Measurements from ENCODE around the gene NPR2.
A peak's percentile ranks its signal among the peaks of the same experiment; 100 is the strongest.

The NPR2 gene

GRCh38 chr9:35791297-35791921 lies at the start of gene NPR2:
NPR2 (plus strand) TSS chr9:35791591; CDS start chr9:35792409, 818 bp downstream.
- no peak for DNase-seq

GRCh38 chr9:35741740-35742139 lies 49.7 kb upstream of the NPR2 start:
- DNase-seq, result no peak

DNA sequence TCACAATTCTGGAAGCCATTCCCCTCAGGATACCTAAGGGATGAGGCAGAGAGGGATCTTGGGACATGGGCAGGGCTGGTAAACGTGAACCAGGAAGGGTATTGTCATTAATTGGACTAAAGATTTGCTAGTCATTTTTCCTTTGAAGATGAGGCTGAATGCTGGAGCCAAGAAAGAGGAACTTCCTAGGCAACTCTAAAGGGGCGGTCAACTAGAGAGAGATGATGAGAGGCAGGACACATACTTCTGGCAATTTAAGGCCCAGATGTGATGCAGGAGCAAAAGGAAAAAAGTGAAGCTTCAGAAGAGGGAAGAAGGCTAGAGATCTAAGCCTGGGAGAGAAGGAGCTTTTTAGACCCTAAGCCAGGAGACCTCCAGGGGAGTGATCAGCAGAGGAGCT lies 47.9 kb upstream of the NPR2 start:
- DNase-seq, result no peak

GRCh38 chr9:35743880-35744518 lies 47.4 kb upstream of the NPR2 start:
- DNase-seq, result no peak

- no peak for DNase-seq
Measured at GRCh38 chr9:35745569-35745968, 45.8 kb upstream of the NPR2 start.

GRCh38 chr9:35746583-35746982 lies 44.8 kb upstream of the NPR2 start:
- DNase-seq, result no peak

DNA sequence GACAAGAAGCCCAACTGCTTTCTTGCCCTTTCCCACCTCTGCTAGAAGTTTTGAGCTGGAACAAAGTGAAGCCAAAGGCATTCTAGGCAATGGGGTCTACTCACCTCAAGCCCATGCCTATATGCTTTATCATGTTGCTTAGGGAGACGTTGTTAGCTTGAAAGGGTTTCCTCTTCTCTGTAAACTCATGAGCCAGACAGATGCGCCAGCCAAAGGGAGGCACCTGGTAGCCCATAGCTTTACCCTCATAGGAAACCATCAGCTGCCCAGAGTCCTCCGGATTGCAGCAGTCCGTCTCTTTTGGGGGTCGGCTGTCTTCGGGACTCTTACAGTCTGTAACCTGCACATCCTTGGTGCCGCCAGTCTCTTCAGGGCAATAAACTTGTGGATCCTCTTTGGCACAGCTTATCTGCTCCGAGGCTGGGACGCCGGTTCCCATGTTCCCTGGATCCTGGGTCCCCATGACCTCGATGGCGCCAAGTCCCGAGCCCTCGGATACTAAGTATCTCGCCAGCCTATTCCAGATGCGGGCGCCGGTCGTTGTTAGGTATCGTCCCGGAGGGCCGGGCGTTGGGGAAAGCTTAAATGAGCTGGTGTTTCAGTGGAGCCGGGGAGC lies 43.0 kb upstream of the NPR2 start:
- DNase-seq, result no peak

GRCh38 chr9:35748858-35749514 lies 42.4 kb upstream of the NPR2 start, which contains the start of the genes GBA2 and RGP1:
GBA2 (minus strand) TSS chr9:35749228; CDS start chr9:35748704, 524 bp downstream.
RGP1 (plus strand) TSS chr9:35749287; CDS start chr9:35749756, 469 bp downstream.
- DNase-seq, result peak; percentile 38 to 73 (median 69)

GRCh38 chr9:35749515-35750255 lies 41.7 kb upstream of the NPR2 start:
- peak in 2 of 3 experiments; percentile 44 to 46 for DNase-seq

- DNase-seq, result no peak
Measured at GRCh38 chr9:35750256-35750531, 41.2 kb upstream of the NPR2 start.

GRCh38 chr9:35753466-35753865 lies 37.9 kb upstream of the NPR2 start:
- no peak for DNase-seq

- no peak for DNase-seq
Measured at GRCh38 chr9:35754264-35754663, 37.1 kb upstream of the NPR2 start, which contains the start of gene MSMP. MSMP (minus strand) TSS chr9:35754276; CDS start chr9:35754129, 147 bp downstream.

DNA sequence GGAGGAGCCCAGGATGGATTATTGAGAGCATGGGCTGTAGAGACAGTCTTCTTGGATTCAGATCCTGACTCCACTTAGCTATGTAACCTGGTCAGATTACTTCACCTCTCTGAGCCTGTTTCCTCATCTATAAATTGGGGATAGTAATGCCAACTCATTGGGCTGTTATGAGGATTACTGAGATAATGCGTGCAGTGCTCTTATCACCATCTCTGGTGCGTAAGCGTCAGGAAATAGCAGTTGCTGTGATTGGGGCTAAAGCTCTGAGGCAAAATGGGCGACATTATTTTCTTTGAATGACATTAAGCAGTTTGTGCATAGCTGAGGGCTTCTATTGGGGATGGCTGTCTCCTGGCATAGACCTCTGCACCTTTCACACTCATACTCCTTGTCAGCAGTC lies 36.3 kb upstream of the NPR2 start:
- no peak for DNase-seq

DNA sequence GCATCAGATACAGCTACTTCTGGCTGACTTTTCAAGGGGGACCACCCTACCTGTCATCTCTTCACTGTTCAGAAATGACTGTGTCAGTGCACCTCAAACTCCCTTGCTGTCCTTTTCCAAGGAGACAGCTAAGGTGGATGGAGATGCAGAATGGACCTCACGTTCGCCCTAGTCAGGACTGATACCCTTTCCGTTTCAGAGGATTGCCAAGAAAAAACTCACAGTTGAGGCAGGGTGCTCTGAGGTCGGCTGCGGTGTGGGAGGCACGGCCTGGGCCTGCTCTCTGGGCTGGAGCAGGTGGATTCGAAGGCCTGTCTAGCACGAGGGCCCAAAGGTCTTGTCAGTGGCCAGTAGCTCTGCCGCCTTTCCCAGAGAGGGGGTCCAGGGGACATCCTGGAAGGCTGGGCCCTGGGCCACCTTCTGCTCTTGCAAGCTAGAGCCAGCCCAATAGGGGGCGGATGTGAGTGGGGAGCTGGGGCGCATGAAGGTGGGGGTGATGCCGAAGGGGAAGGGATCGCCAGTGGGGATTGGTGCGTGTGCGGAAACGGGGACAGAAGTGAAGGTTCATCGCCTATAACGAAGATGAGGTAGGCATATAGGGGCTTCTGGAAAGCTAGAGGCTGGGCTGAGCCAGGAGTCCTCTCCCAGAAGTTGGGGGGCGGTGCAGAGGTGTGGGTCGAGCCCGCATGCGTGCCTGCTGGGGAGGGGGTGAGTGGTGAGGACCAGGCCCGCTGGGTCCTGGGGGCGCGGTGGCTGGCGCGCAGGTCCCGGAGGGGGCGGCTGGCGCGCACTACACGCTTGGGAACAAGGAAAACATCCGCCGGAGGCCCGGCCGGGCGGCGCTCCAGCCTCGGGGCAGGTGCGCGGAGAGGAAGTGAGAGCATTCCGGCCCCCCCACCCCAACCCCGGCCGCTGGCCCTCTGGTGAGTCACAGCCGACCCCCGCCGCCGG lies 34.8 kb upstream of the NPR2 start:
- DNase-seq, result peak; percentile 54 to 84 (median 79)

DNA sequence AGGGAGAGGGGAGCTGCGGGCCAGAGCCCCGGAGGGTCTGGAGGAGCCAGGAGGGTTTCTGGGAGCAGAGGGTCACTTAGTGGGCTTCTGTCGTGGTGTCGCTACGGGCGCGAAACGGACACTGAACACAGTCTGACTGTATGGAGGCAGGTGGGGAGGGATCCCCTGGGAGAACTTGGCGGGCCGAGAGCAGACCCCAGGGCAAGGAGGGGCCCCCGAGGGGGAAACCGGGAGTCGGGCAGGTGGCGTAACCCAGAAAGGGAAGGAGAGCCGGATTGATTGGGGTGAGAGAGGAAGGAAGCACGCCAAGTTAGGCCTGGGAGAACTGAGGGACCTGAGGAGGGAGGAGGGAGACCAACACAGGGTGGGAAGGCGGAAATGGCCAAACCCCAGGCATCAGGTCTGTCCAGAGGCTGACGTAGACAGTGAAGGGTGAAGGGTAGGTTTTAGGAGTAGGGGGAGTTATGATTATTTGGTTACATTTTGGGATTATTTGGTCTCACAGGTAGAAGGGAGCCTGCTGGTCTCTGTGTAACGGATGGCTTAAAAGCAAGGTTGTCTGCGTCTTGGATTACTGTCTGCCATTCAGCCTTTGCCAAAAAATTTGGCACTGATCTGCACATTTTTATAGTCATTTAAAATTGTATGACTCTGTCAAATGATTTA lies 34.0 kb upstream of the NPR2 start:
- DNase-seq, result peak in 2 of 3 experiments; percentile 80 to 85

GRCh38 chr9:35757892-35758275 lies 33.5 kb upstream of the NPR2 start:
- DNase-seq, result no peak

DNA sequence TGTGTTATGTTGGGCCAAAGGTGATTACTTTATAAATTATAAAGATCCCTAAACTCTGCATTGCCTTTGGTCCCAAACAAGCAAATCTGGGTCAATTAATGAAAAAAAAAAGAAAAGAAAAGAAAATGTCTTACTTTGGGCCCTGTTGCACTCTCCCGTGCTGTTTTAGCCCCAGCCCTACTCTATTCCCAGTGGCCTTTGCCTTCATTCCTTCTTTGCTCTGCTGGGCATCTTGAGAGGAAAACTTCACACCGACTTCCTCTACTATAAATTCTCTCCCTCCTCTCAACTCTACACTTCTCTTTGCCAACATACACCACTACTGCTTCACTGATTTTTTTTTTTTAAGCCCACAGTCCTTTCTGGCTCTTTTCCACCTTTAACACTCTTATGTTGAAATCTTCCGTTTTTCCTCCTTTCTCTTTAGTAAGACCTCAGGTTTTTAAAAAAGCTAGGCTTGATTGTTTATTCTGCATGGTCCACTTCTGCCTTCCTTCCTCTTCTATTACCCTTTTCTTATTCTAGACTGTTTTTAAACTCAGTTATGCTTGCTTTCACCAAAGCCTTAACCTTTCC lies 32.8 kb upstream of the NPR2 start:
- no peak for DNase-seq

- DNase-seq, result no peak
Measured at GRCh38 chr9:35759795-35760194, 31.6 kb upstream of the NPR2 start.

DNA sequence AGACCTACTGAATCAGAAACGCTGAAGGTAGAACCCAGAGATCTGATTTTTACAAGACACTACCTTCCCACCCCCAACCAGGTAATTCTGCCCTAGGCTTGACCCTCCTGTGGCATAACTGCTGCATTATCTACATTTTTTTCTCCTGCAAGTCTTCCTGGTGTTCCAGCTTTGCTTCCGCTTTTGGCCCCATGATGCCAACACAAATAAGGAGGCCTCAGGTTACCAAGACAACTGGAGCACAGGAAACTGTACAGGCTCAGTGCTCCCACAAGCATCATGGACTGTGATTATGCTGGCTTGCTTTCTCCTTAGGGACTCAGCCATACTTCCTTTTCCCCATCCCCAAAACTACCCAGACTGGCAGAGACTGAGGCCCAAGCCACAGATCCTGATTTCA lies 30.7 kb upstream of the NPR2 start:
- peak in 1 of 3 experiments; percentile 2 for DNase-seq

- DNase-seq, result no peak
Measured at GRCh38 chr9:35763181-35763580, 28.2 kb upstream of the NPR2 start.

DNA sequence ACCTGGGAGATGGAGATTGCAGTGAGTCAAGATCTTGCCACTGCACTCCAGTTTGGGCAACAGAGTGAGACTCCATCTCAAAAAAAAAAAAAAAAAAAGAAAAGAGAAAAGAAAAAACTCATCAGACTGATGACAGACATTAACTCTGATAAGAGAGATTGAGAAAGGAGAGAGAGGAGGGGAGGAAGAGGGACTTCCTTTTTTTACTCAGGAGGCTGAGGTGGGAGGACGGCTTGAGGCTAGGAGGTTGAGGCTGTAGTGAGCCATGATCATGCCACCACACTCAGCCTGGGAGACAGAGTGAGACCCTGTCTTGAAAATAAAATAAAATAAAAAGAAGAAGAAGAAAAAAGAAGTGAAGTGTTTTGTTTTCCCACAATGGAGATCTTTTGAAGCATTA lies 27.6 kb upstream of the NPR2 start:
- DNase-seq, result no peak

All from NCI-H1417 (cell line).